ENCODE results near the gene GALNT2.

Gene GALNT2

GRCh38 chr1:230040440-230040839, 26.6 kb upstream of the GALNT2 start:
- no peak for TF ChIP-seq POLR2A (IDR thresholded peaks at IDR 0.05; ENCODE audit: low read depth, low read length)
- no peak for FAIRE-seq
- no peak for DNase-seq (ENCODE audit: insufficient read length, low spot score)

- DNase-seq (ENCODE audit: insufficient read length, low spot score) (no peak), FAIRE-seq (no peak)
- TF ChIP-seq POLR2A (IDR thresholded peaks at IDR 0.05; ENCODE audit: low read depth, low read length): no peak
These were observed 24.0 kb upstream of the GALNT2 start for GRCh38 chr1:230043081-230043480.

GRCh38 chr1:230044729-230045128, 22.3 kb upstream of the GALNT2 start:
- TF ChIP-seq POLR2A (IDR thresholded peaks at IDR 0.05; ENCODE audit: low read depth, low read length): no peak
- FAIRE-seq (no peak), DNase-seq (ENCODE audit: insufficient read length, low spot score) (no peak)

DNA sequence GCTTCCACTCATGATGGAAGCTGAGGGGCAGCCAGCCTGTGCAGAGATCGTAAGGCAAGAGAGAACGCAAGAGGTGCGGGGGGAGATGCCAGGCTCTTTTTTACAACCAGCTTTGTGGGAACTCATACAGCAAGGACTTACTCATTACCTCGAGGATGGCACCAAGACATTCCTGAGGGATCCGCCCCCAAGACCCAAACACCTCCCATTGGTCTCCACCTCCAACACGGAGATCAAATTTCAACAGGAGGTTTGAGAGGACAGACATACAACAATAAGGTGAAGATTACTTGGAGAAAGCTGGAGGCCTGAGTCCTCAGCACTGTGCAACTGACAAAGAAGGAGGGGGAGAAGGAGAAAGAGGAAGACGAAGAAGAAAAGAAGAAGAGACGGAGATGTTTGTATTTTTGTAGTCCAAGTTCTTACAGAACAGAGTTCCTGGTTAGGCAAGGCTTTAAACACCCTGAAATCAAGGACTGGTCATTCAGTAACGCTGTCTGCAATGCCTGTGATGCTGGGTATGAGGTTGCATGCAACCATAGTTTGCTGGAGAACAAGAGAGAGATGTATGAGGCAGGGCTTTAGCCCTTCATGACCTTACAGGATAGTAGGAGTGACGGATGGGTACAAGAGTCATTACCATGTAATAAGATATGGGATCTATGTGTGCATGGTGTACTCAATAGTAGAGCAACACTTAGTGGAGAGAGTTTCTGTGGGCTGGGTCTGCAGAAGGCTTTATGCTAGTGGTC, 19.7 kb upstream of the GALNT2 start:
- no peak for TF ChIP-seq POLR2A (IDR thresholded peaks at IDR 0.05; ENCODE audit: low read depth, low read length)
- FAIRE-seq (no peak), DNase-seq (ENCODE audit: insufficient read length, low spot score) (no peak)

DNA sequence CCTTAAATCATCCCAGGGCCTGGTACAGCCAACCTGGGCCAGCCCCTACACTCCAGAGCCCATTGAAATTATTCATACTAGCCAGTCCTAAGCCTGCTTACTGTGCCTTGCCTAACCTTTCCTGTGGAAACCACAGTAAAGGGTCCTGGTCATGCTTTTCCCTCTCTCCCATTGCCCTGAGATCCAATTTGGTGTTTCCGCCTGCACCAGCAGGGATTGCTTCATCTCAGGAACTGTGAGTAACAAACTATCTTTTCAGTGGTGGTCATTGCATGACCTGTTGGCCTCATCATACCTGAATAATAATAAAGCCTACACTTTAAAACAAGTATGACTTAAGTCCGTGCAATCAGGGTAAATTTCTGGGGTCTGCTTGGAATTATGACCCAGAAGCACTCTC, 18.7 kb upstream of the GALNT2 start:
- TF ChIP-seq POLR2A (IDR thresholded peaks at IDR 0.05; ENCODE audit: low read depth, low read length): no peak
- FAIRE-seq (no peak), DNase-seq (ENCODE audit: insufficient read length, low spot score) (no peak)

DNA sequence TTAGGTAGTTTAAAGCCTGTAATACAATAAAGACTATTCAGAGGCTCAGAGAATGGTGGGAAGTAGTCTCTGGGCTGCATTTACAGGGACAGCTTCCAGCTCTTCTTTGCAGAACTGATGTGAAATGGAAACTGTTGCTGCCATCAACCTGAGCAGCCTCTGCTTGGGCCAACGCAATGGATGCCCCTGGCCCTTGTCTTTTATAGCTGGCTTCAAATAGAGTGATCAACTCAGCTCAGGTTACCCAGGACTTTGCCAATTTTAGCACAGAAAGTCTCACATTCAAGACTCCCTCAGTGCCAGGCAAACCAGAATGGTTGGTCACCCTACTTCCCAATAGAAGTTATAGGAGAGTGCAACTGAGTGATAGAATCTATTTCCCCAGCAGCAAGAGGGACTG, 18.1 kb upstream of the GALNT2 start:
- FAIRE-seq (no peak), DNase-seq (ENCODE audit: insufficient read length, low spot score) (no peak)
- TF ChIP-seq POLR2A (IDR thresholded peaks at IDR 0.05; ENCODE audit: low read depth, low read length): no peak

- no peak for DNase-seq (ENCODE audit: insufficient read length, low spot score)
- no peak for FAIRE-seq
- no peak for TF ChIP-seq POLR2A (IDR thresholded peaks at IDR 0.05; ENCODE audit: low read depth, low read length)
These were observed 17.3 kb upstream of the GALNT2 start for GRCh38 chr1:230049731-230050130.

DNA sequence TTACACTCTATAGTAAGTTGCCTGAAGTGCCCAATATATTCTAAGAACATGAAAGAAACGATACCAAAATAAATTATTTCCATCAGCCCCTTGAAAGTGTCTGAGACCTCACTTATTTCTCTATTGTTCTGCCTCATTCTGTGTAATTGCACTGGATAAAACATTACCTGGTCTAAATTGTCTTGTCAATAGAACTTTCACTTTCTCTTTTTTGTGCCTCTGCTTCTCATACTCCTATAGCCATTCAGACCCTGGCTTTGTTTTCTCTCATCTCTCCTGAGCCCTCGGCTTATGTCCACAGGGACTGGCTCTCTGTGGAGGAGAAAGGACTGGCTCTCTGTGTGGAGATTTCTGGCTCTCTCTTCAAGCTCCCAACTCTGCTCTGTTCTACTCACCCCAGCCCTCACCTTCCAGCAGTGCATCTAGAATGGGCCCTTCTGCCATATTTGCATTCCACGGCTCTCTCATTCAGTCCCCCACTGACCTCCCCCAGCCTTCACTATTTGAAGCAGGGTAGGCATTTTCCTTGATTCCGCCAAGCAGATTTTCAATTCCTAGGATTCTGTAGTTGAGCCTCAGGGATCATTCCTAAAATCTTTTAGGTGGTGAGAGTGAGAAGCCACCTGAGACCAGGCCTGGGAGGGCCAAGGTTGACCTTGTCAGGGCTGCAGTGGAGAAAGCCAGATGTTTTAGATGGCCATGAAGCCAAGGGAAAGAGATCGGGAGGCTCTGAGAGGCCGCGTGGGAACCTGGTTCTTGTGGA, 15.9 kb upstream of the GALNT2 start:
- FAIRE-seq: no peak
- TF ChIP-seq POLR2A (IDR thresholded peaks at IDR 0.05; ENCODE audit: low read depth, low read length): no peak
- DNase-seq (ENCODE audit: insufficient read length, low spot score): no peak

GRCh38 chr1:230052018-230052417, 15.0 kb upstream of the GALNT2 start:
- FAIRE-seq (no peak), DNase-seq (ENCODE audit: insufficient read length, low spot score) (no peak)
- no peak for TF ChIP-seq POLR2A (IDR thresholded peaks at IDR 0.05; ENCODE audit: low read depth, low read length)

GRCh38 chr1:230052665-230053064, 14.4 kb upstream of the GALNT2 start:
- TF ChIP-seq POLR2A (IDR thresholded peaks at IDR 0.05; ENCODE audit: low read depth, low read length): no peak

DNA sequence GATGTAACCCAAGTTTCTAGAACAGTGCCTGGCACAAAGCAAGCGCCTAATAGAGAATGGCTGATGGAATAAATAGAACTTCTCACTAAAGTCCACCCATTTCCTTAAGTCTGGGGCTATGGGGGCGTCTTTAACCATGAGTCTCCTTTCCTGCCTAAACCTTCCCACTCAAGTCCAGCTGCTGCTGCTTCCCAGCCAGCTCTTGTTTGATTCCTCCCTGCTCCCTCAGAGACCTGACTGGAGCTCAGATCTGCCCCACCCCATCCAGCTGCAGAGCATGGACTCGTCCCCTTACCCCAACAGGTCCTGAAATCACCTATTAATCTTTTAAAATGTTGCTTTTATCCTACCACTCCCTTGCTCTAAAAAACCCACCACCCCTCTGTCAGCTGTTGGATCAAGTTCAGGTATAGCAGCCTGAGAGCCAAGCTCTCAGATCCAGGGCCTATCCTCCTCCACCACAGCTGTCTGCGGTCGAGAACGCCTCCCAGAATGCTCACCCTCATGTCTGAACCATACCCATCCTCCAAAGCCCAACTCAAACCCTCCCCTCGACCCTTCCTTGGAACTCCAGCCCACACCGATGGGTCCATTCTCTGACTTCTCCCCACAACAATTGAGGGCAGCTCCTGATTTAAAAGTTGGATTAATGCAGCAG, 12.8 kb upstream of the GALNT2 start:
- no peak for TF ChIP-seq POLR2A (IDR thresholded peaks at IDR 0.05; ENCODE audit: low read depth, low read length)
- FAIRE-seq (no peak), DNase-seq (ENCODE audit: insufficient read length, low spot score) (no peak)

More at GRCh38 chr1:230052665-230053064, 14.4 kb upstream of the GALNT2 start:
- no peak for FAIRE-seq
- no peak for DNase-seq (ENCODE audit: insufficient read length, low spot score)

- no peak for TF ChIP-seq POLR2A (IDR thresholded peaks at IDR 0.05; ENCODE audit: low read depth, low read length)
- DNase-seq (ENCODE audit: insufficient read length, low spot score) (no peak), FAIRE-seq (no peak)
These were observed 10.9 kb upstream of the GALNT2 start for GRCh38 chr1:230056098-230056497.

DNA sequence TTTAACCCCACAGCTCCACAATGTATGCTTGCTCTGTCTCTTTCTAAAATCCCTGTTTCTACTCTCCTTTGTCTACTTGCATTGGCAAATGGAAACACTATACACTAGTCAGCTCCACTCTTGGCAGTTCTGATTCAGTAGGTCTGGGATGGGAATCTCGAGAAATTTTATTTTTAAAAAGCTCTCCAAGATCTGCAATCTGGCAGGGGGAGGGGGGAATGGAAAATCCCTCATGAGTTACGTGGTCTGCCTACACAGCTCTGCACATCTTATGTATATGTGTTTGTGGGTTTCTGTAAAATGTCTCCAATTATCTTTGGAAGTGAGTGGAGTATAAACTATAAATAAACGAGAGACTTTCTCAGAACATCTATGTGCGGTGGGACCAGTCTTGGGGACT, 9.9 kb upstream of the GALNT2 start:
- no peak for TF ChIP-seq POLR2A (IDR thresholded peaks at IDR 0.05; ENCODE audit: low read depth, low read length)
- FAIRE-seq: no peak

More for the DNA sequence above, 9.9 kb upstream of the GALNT2 start:
- no peak for DNase-seq (ENCODE audit: insufficient read length, low spot score)
